Suppressor macrophage treated with lipopolysaccharide for 1 hour (primary cell): ENCODE results near the gene KRT7.

Experiments used
- DNase-seq, 3 donors: peaks; one replicate each; pipeline ENCODE4 v3.0.0-alpha.2; 2020 to 2022

Gene KRT7

GRCh38 chr12:52212701-52213563, 20.1 kb upstream of the KRT7 start:
- DNase-seq = no peak

- DNase-seq = peak; percentile 83 to 90 (median 88)
Observed at GRCh38 chr12:52213564-52214420, 19.3 kb upstream of the KRT7 start.

- no peak for DNase-seq
Observed at GRCh38 chr12:52214421-52214802, 18.6 kb upstream of the KRT7 start.

- DNase-seq = peak in 1 of 3 donors; percentile 43
Observed at GRCh38 chr12:52215587-52216031, 17.4 kb upstream of the KRT7 start.

GRCh38 chr12:52216100-52216499, 16.9 kb upstream of the KRT7 start:
- DNase-seq = no peak

- DNase-seq = no peak
Observed at GRCh38 chr12:52216807-52217206, 16.2 kb upstream of the KRT7 start.

GRCh38 chr12:52217223-52217622, 15.8 kb upstream of the KRT7 start:
- peak; percentile 69 to 81 (median 78) for DNase-seq

GRCh38 chr12:52218001-52218400, 15.0 kb upstream of the KRT7 start:
- no peak for DNase-seq

GRCh38 chr12:52220477-52220876, 12.6 kb upstream of the KRT7 start:
- DNase-seq = no peak

GRCh38 chr12:52221070-52221781, 11.8 kb upstream of the KRT7 start:
- DNase-seq = no peak

GRCh38 chr12:52221912-52222457, 11.1 kb upstream of the KRT7 start:
- DNase-seq = peak; percentile 71 to 90 (median 84)

GRCh38 chr12:52222692-52223091, 10.4 kb upstream of the KRT7 start:
- no peak for DNase-seq

GRCh38 chr12:52223406-52224039, 9.5 kb upstream of the KRT7 start:
- DNase-seq = peak; percentile 62 to 72 (median 72)

- DNase-seq = peak; percentile 50 to 69 (median 67)
Observed at GRCh38 chr12:52224151-52224550, 8.9 kb upstream of the KRT7 start.

GRCh38 chr12:52225752-52226151, 7.3 kb upstream of the KRT7 start:
- no peak for DNase-seq

GRCh38 chr12:52226446-52226845, 6.6 kb upstream of the KRT7 start:
- DNase-seq = no peak

- no peak for DNase-seq
Observed at GRCh38 chr12:52227606-52228166, 5.4 kb upstream of the KRT7 start.

- DNase-seq = no peak
Observed at GRCh38 chr12:52228366-52228765, 4.7 kb upstream of the KRT7 start.

GRCh38 chr12:52228931-52229330, 4.1 kb upstream of the KRT7 start:
- DNase-seq = no peak

GRCh38 chr12:52229836-52230343, 3.2 kb upstream of the KRT7 start:
- DNase-seq = no peak
